ENCODE measurements around the gene RUNDC3A. TPM values are rescaled to one million over a fixed set of nuclear protein-coding genes. Genes with fewer than 3 reads are reported as not detected.

RUNDC3A gene
- total RNA-seq, 3 donors from 2014 or later (not counting 1 experiment from before 2014, with no cell fraction given) = 0.31 to 0.48 TPM; not detected in 1

DNA sequence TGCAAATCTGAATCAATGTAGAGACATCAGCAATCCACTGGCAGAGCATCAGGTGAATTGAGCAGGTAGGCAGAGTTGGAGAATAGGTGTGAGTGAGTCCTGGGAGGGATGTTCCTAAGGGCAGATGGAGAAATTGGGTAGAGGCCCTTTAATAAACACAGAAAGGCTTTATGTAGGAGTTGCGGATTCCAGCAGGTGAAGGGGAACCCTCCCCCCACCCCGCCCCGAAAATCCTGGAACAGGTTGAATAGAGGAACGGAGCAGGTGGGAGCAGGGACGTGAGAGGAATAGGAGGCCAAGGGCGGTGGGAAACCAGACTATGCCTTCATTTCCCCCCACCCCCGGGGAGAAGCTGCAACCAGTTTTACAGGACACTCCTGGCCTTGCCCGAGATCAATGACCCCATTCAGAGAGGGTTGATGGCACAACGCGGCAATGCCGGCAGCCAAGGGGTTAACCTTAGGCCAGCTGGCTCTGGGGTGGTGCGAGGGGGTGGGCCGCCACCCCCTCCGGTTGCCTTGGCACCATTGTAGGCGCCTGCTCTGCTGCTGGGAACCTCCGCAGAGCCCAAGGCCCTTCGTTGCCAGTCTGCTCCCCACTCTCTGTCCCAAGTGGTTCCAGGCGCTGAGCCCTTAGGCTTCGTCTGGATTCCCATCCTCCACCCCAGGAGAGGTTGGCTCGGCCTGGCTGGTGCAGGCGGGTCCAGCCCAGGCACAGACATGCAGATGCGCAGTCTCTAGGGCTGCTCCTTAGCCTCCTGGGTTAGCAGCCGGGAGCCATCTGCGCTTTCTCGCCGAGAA, 814 bp upstream of the RUNDC3A start:
- H3K36me3 Mint-ChIP-seq = no peaks in the 10 kb centered on the region
- peaks cover 22% of the 10 kb centered on the region for H3K4me1 ChIP-seq (ENCODE audit: control insufficient read depth, insufficient read depth, low read length)
- peaks cover 20% of the 10 kb centered on the region for H3K27me3 ChIP-seq (ENCODE audit: control insufficient read depth, insufficient read depth, low read length)
- DNase-seq (no peak), ATAC-seq (peak in 2 of 3 donors; percentile 16 to 19)
- H3K4me3 Mint-ChIP-seq = peak overlapping the region; percentile 25
- H3K27me3 Mint-ChIP-seq (ENCODE audit: low read depth in 2 of 2) = peaks cover 19 to 21% of the 10 kb centered on the region in 2 donors
- no peaks in the 10 kb centered on the region for H3K36me3 ChIP-seq (ENCODE audit: control insufficient read depth, insufficient read depth, low read length)
- no peak overlapping the region for H3K27ac Mint-ChIP-seq
- no peaks in the 10 kb centered on the region for H3K9me3 ChIP-seq (ENCODE audit: control insufficient read depth, insufficient read depth, low read length)
- H3K27ac ChIP-seq (ENCODE audit: low read length) = no peak overlapping the region
- WGBS (ENCODE audit: insufficient coverage) = 7% methylated on average over 26 of the region's 26 CpGs
- TF ChIP-seq, protein P1, sequence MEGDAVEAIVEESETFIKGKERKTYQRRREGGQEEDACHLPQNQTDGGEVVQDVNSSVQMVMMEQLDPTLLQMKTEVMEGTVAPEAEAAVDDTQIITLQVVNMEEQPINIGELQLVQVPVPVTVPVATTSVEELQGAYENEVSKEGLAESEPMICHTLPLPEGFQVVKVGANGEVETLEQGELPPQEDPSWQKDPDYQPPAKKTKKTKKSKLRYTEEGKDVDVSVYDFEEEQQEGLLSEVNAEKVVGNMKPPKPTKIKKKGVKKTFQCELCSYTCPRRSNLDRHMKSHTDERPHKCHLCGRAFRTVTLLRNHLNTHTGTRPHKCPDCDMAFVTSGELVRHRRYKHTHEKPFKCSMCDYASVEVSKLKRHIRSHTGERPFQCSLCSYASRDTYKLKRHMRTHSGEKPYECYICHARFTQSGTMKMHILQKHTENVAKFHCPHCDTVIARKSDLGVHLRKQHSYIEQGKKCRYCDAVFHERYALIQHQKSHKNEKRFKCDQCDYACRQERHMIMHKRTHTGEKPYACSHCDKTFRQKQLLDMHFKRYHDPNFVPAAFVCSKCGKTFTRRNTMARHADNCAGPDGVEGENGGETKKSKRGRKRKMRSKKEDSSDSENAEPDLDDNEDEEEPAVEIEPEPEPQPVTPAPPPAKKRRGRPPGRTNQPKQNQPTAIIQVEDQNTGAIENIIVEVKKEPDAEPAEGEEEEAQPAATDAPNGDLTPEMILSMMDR (IDR thresholded peaks at IDR 0.05) = no peak
- H3K4me3 ChIP-seq (ENCODE audit: low read length) = no peak overlapping the region
- H3K9me3 Mint-ChIP-seq = no peaks in the 10 kb centered on the region
- H3K4me1 Mint-ChIP-seq = peaks cover 11 to 18% of the 10 kb centered on the region in 2 donors
- intact Hi-C loops (cut with micrococcal nuclease) = no loop called here

DNA sequence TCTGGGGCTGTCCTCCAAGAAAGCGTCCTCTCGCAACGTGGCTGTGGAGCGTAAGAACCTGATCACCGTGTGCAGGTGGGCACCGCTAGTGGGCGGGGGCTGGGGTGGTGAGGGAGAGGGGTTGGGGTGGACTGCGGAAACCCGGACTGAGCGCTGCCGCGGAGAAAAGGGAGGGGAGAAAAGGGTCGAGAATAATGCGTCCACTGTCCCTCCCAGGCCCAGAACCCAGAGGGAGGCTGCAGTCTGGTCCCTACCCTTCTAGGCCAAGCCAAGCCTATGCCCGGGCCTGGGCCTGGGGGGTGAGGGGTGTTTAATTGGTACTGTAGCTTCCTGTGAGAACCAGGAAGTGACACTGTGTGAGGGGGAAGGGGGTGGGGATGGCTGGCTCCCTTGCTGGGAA, 464 bp downstream of the RUNDC3A start:
- TF ChIP-seq, protein P1 (IDR thresholded peaks at IDR 0.05) = no peak
- Histone ChIP-seq H3K4me1 (ENCODE audit: control insufficient read depth, insufficient read depth, low read length) (peaks cover 22% of the 10 kb centered on the region), H3K4me3 (ENCODE audit: low read length) (no peak overlapping the region), H3K27me3 (ENCODE audit: control insufficient read depth, insufficient read depth, low read length) (peaks cover 21% of the 10 kb centered on the region), H3K36me3 (ENCODE audit: control insufficient read depth, insufficient read depth, low read length) (no peaks in the 10 kb centered on the region), H3K27ac (ENCODE audit: low read length) (no peak overlapping the region), H3K9me3 (ENCODE audit: control insufficient read depth, insufficient read depth, low read length) (no peaks in the 10 kb centered on the region)
- peak overlapping the region; percentile 40 for H3K4me3 Mint-ChIP-seq
- H3K27ac Mint-ChIP-seq = no peak overlapping the region
- no peaks in the 10 kb centered on the region for H3K9me3 Mint-ChIP-seq
- peaks cover 10 to 17% of the 10 kb centered on the region in 2 donors for H3K4me1 Mint-ChIP-seq
- ATAC-seq = peak in 1 of 3 donors; percentile 6
- peak in 1 of 2 donors; percentile 25 for DNase-seq
- 5% methylated on average over 15 of the region's 15 CpGs for WGBS (ENCODE audit: insufficient coverage)
- intact Hi-C loops (cut with micrococcal nuclease) = no loop called here
- no peaks in the 10 kb centered on the region for H3K36me3 Mint-ChIP-seq
- H3K27me3 Mint-ChIP-seq (ENCODE audit: low read depth in 2 of 2) = peaks cover 24 to 28% of the 10 kb centered on the region in 2 donors

DNA sequence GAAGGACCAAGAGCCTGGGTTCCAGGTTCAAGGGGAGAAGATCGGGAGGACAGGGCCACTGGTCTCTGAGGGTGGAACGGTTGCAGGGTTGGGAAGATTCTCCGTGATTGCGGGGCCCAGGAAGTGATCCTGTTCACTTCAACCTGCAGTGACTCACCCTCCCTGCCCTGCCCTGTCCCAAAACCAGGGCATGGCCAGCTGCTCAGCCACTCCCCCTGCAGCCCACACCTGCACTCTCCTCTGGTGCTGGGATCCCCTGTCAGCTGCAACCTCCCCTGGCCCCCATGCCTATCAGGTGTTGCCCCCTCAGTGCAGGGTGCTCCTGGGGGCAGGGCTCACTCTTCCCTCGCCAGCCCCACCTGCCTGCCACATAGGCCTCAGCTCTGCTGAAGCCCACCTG, 1.1 kb downstream of the RUNDC3A start:
- Histone ChIP-seq H3K27ac (ENCODE audit: low read length) (no peak overlapping the region), H3K9me3 (ENCODE audit: control insufficient read depth, insufficient read depth, low read length) (no peaks in the 10 kb centered on the region), H3K4me3 (ENCODE audit: low read length) (no peak overlapping the region), H3K36me3 (ENCODE audit: control insufficient read depth, insufficient read depth, low read length) (no peaks in the 10 kb centered on the region), H3K4me1 (ENCODE audit: control insufficient read depth, insufficient read depth, low read length) (peaks cover 22% of the 10 kb centered on the region), H3K27me3 (ENCODE audit: control insufficient read depth, insufficient read depth, low read length) (peaks cover 27% of the 10 kb centered on the region)
- H3K4me1 Mint-ChIP-seq = peaks cover 7 to 13% of the 10 kb centered on the region in 2 donors
- H3K4me3 Mint-ChIP-seq = peak overlapping the region; percentile 40
- 75% methylated on average over 5 of the region's 5 CpGs for WGBS (ENCODE audit: insufficient coverage)
- intact Hi-C loops (cut with micrococcal nuclease) = no loop called here
- H3K27me3 Mint-ChIP-seq (ENCODE audit: low read depth in 2 of 2) = peaks cover 29 to 34% of the 10 kb centered on the region in 2 donors
- H3K36me3 Mint-ChIP-seq = no peaks in the 10 kb centered on the region
- DNase-seq (no peak), ATAC-seq (no peak)
- no peaks in the 10 kb centered on the region for H3K9me3 Mint-ChIP-seq
- TF ChIP-seq, protein P1 (IDR thresholded peaks at IDR 0.05) = no peak
- no peak overlapping the region for H3K27ac Mint-ChIP-seq
